Mesendoderm (in vitro differentiated cells): ENCODE data around the gene MCM7. TPM values are rescaled to one million over a fixed set of nuclear protein-coding genes. Genes with fewer than 3 reads are reported as not detected.
A peak's percentile ranks its signal among the peaks of the same experiment; 100 is the strongest.
"Not testable (repeated sequence)": the region's sequence is repeated elsewhere in the genome, so short reads cannot be mapped to it uniquely, and the experiment has no call there.

ENCODE experiments used
- DNase-seq: peaks from one replicate; pipeline ENCODE4 v3.0.0; 2013
- H2AK5ac ChIP-seq: 2 replicates; pipeline ENCODE4 v1.6.1; 2013; ENCODE audit warnings: low read length, inconsistent platforms
- H2BK120ac ChIP-seq: 2 replicates; pipeline ENCODE4 v1.6.1; 2013; ENCODE audit warnings: low read depth, mild to moderate bottlenecking, low read length, moderate library complexity, mixed read lengths
- H2BK15ac ChIP-seq: replicated peaks from 2 replicates; pipeline ENCODE4 v1.6.1; 2013; ENCODE audit warnings: low read depth, mild to moderate bottlenecking, moderate library complexity
- H2BK5ac ChIP-seq: 2 replicates; pipeline ENCODE4 v1.6.1; 2013; ENCODE audit warnings: low read length, inconsistent platforms
- H3K18ac ChIP-seq: 2 replicates; pipeline ENCODE4 v1.6.1; 2013; ENCODE audit warnings: mild to moderate bottlenecking, low read length, mixed read lengths
- H3K23ac ChIP-seq: one replicate; pipeline ENCODE4 v1.6.1; 2013; ENCODE audit warnings: low read length
- H3K27ac ChIP-seq: 2 replicates; pipeline ENCODE4 v1.5.1; 2013; ENCODE audit warnings: low read depth, mild to moderate bottlenecking, inconsistent platforms, low read length, moderate library complexity
- H3K27me3 ChIP-seq: 2 replicates; pipeline ENCODE4 v1.6.1; 2013; ENCODE audit warnings: low read length, control low read depth, mild to moderate bottlenecking, inconsistent platforms; ENCODE audit not compliant: insufficient read depth, poor library complexity
- H3K36me3 ChIP-seq: 2 replicates; pipeline ENCODE4 v1.6.1; 2013; ENCODE audit warnings: low read length, inconsistent platforms; ENCODE audit not compliant: control insufficient read depth, insufficient read depth
- H3K4ac ChIP-seq: one replicate; pipeline ENCODE4 v1.6.1; 2013; ENCODE audit warnings: low read depth, mild to moderate bottlenecking, low read length, moderate library complexity
- H3K4me1 ChIP-seq: 2 replicates; pipeline ENCODE4 v1.6.1; 2013; ENCODE audit warnings: low read depth, low read length, inconsistent platforms; ENCODE audit not compliant: control insufficient read depth
- H3K4me2 ChIP-seq: 2 replicates; pipeline ENCODE4 v1.6.1; 2013; ENCODE audit warnings: low read length
- H3K4me3 ChIP-seq: 2 replicates; pipeline ENCODE4 v1.5.1; 2013; ENCODE audit warnings: mild to moderate bottlenecking, low read length
- H3K56ac ChIP-seq: one replicate; pipeline ENCODE4 v1.6.1; 2013; ENCODE audit warnings: low read length
- H3K79me1 ChIP-seq: 2 replicates; pipeline ENCODE4 v1.6.1; 2013; ENCODE audit warnings: low read length, inconsistent platforms
- H3K79me2 ChIP-seq: 2 replicates; pipeline ENCODE4 v1.6.1; 2013; ENCODE audit warnings: mild to moderate bottlenecking, low read length; ENCODE audit not compliant: control insufficient read depth, insufficient read depth
- H3K9ac ChIP-seq: 2 replicates; pipeline ENCODE4 v1.6.1; 2013; ENCODE audit warnings: low read length, inconsistent platforms
- H4K5ac ChIP-seq: one replicate; pipeline ENCODE4 v1.6.1; 2013; ENCODE audit warnings: low read length
- H4K8ac ChIP-seq: one replicate; pipeline ENCODE4 v1.6.1; 2013; ENCODE audit warnings: low read depth, mild to moderate bottlenecking, control low read depth, low read length, moderate library complexity
- WGBS: extraction: QIAGEN DNeasy Blood & Tissue Kit; methylation state at CpG from one replicate; pipeline ENCODE4 v1.1.7; 2013; ENCODE audit warnings: low lambda C conversion rate, missing lambda C conversion rate; ENCODE audit not compliant: insufficient coverage; ENCODE audit errors: extremely low coverage; 5-methylcytosine and 5-hydroxymethylcytosine counted together
- polyA plus RNA-seq, 2 experiments: library from polyadenylated mRNA; stranded (reverse); fragments of 200-250 nt; gene quantifications; one replicate each; pipeline ENCODE4 v1.2.3, GENCODE V29; 2013

MCM7 gene
- 274 TPM for polyA plus RNA-seq (2013, experiment 1 of 2)
- 279 TPM for polyA plus RNA-seq (2013, experiment 2 of 2)

GRCh38 chr7:100101016-100101862, at the start of gene MCM7, which contains the start of gene AP4M1:
Gene MCM7 (minus strand): TSS chr7:100101397. CDS start chr7:100101294, 103 bp downstream.
Gene AP4M1 (plus strand): TSS chr7:100101643. CDS start chr7:100101715, 72 bp downstream.
- Histone ChIP-seq H3K27ac (peak within 1 kb of the TSS; percentile 93), H3K4me3 (peak within 1 kb of the TSS; percentile 78), H3K4me1 (peaks cover 5% of the 10 kb centered on the region), H3K9ac (peak within 1 kb of the TSS; percentile 100), H2AK5ac (no peak within 1 kb of the TSS), H3K56ac (peak within 1 kb of the TSS; percentile 95), H2BK5ac (peak within 1 kb of the TSS; percentile 93), H2BK120ac (peak within 1 kb of the TSS; percentile 66), H3K36me3 (peaks cover 27% of the 10 kb centered on the region), H3K18ac (peak within 1 kb of the TSS; percentile 86), H3K23ac (peak within 1 kb of the TSS; percentile 97), H2BK15ac (no peak within 1 kb of the TSS), H4K5ac (no peak within 1 kb of the TSS), H3K79me2 (peaks cover 41% of the 10 kb centered on the region), H4K8ac (peak within 1 kb of the TSS; percentile 82), H3K4ac (peak within 1 kb of the TSS; percentile 93), H3K27me3 (no peaks in the 10 kb centered on the region), H3K79me1 (peaks cover 27% of the 10 kb centered on the region), H3K4me2 (peak within 1 kb of the TSS; percentile 74)
- WGBS, result no CpG with 5 or more reads among the region's 80 CpGs
- DNase-seq, result peak; percentile 100

GRCh38 chr7:100148559-100149328, 47.5 kb upstream of the MCM7 start, which contains the start of gene LAMTOR4:
Gene LAMTOR4 (plus strand): TSS chr7:100148918. CDS start chr7:100148973, 55 bp downstream.
- peak within 1 kb of the TSS; percentile 86 for H2BK5ac ChIP-seq
- H3K18ac ChIP-seq, result peak within 1 kb of the TSS; percentile 8
- H3K23ac ChIP-seq, result no peak within 1 kb of the TSS
- H3K27ac ChIP-seq, result peak within 1 kb of the TSS; percentile 14
- H2BK120ac ChIP-seq, result no peak within 1 kb of the TSS
- H3K4me2 ChIP-seq, result peak within 1 kb of the TSS; percentile 87
- H3K36me3 ChIP-seq, result no peaks in the 10 kb centered on the region
- no CpG with 5 or more reads among the region's 46 CpGs for WGBS
- H4K8ac ChIP-seq, result peak within 1 kb of the TSS; percentile 65
- H3K4me3 ChIP-seq, result peak within 1 kb of the TSS; percentile 90
- H3K79me1 ChIP-seq, result peaks cover 3% of the 10 kb centered on the region
- no peak within 1 kb of the TSS for H2AK5ac ChIP-seq
- no peaks in the 10 kb centered on the region for H3K27me3 ChIP-seq
- H3K56ac ChIP-seq, result peak within 1 kb of the TSS; percentile 100
- no peak within 1 kb of the TSS for H2BK15ac ChIP-seq
- peak within 1 kb of the TSS; percentile 97 for H3K9ac ChIP-seq
- H3K4me1 ChIP-seq, result peaks cover 2% of the 10 kb centered on the region
- peak; percentile 100 for DNase-seq
- H3K4ac ChIP-seq, result peak within 1 kb of the TSS; percentile 62
- peaks cover 8% of the 10 kb centered on the region for H3K79me2 ChIP-seq
- H4K5ac ChIP-seq, result no peak within 1 kb of the TSS

GRCh38 chr7:100148225-100148558, 47.0 kb upstream of the MCM7 start:
- Histone ChIP-seq H2BK15ac (no peak overlapping the region), H2AK5ac (no peak overlapping the region), H3K4me1 (peaks cover 2% of the 10 kb centered on the region), H3K9ac (peak overlapping the region; percentile 76), H3K56ac (peak overlapping the region; percentile 86), H3K4me2 (peak overlapping the region; percentile 62), H4K5ac (no peak overlapping the region), H3K23ac (no peak overlapping the region), H3K79me1 (peaks cover 3% of the 10 kb centered on the region), H4K8ac (peak overlapping the region; percentile 65), H3K18ac (no peak overlapping the region), H3K4me3 (no peak overlapping the region), H3K79me2 (peaks cover 8% of the 10 kb centered on the region), H2BK120ac (no peak overlapping the region), H3K27ac (no peak overlapping the region), H3K4ac (no peak overlapping the region), H3K36me3 (no peaks in the 10 kb centered on the region), H3K27me3 (no peaks in the 10 kb centered on the region), H2BK5ac (no peak overlapping the region)
- no CpG with 5 or more reads among the region's 14 CpGs for WGBS
- no peak for DNase-seq

GRCh38 chr7:100147278-100147677, 46.1 kb upstream of the MCM7 start:
- Histone ChIP-seq H3K79me1 (peaks cover 3% of the 10 kb centered on the region), H3K4me3 (no peak overlapping the region), H4K8ac (no peak overlapping the region), H2BK120ac (no peak overlapping the region), H3K18ac (no peak overlapping the region), H2BK5ac (no peak overlapping the region), H3K4me1 (peaks cover 2% of the 10 kb centered on the region), H2BK15ac (no peak overlapping the region), H3K4ac (no peak overlapping the region), H3K27ac (no peak overlapping the region), H2AK5ac (no peak overlapping the region), H3K9ac (no peak overlapping the region), H3K79me2 (peaks cover 8% of the 10 kb centered on the region), H3K27me3 (no peaks in the 10 kb centered on the region), H3K4me2 (no peak overlapping the region), H3K36me3 (no peaks in the 10 kb centered on the region), H4K5ac (no peak overlapping the region), H3K56ac (no peak overlapping the region), H3K23ac (no peak overlapping the region)
- DNase-seq, result no peak
- WGBS, result no CpG with 5 or more reads among the region's 2 CpGs

GRCh38 chr7:100146350-100146749, 45.2 kb upstream of the MCM7 start:
- H3K18ac ChIP-seq, H3K4me2 ChIP-seq, H2AK5ac ChIP-seq, H3K36me3 ChIP-seq, H3K23ac ChIP-seq, H3K27ac ChIP-seq, H4K8ac ChIP-seq, H2BK120ac ChIP-seq, H3K27me3 ChIP-seq, H3K79me2 ChIP-seq, H3K56ac ChIP-seq, H2BK15ac ChIP-seq, H3K4me3 ChIP-seq, H2BK5ac ChIP-seq, H3K9ac ChIP-seq, H3K79me1 ChIP-seq, H4K5ac ChIP-seq, H3K4ac ChIP-seq, H3K4me1 ChIP-seq: not testable (repeated sequence)
- peak; percentile 11 for DNase-seq
- no CpG with 5 or more reads among the region's 4 CpGs for WGBS
